Measurements from ENCODE around the gene PHC2. TPM values are rescaled to one million over a fixed set of nuclear protein-coding genes. Genes with fewer than 3 reads are reported as not detected.

The PHC2 gene
- total and polyA plus RNA-seq, 9 of the 15 experiments (the other 6 are each of a cell fraction or from before 2014, with no cell fraction given): 3.1 to 67.6 (median 34.6) TPM

GRCh38 chr1:33361532-33362235 lies 69.2 kb downstream of the PHC2 start (continued):
- TF ChIP-seq HNRNPH1 (optimal IDR thresholded peaks at IDR 0.05; ENCODE audit: low read depth, low read length) (no peak), ILK (tag; IDR thresholded peaks at IDR 0.05; ENCODE audit: borderline replicate concordance, low read depth) (no peak), TRIM24 (IDR thresholded peaks at IDR 0.05) (no peak), ZNF699 (CRISPR knock-in tag; IDR thresholded peaks at IDR 0.05; ENCODE audit: insufficient replicate concordance) (no peak), BHLHE40 (IDR thresholded peaks at IDR 0.05; ENCODE audit: low read length) (0 out of 2 replicates have a peak, but pooled peaks have one; percentile 43), ZNF57 (CRISPR knock-in tag; IDR thresholded peaks at IDR 0.05) (no peak), ZBTB40 (IDR thresholded peaks at IDR 0.05) (no peak), ZBTB40 (CRISPR knock-in tag; IDR thresholded peaks at IDR 0.05) (no peak), ZNF609 (CRISPR knock-in tag; IDR thresholded peaks at IDR 0.05; ENCODE audit: borderline replicate concordance) (no peak)
- TF ChIP-seq, protein P1, sequence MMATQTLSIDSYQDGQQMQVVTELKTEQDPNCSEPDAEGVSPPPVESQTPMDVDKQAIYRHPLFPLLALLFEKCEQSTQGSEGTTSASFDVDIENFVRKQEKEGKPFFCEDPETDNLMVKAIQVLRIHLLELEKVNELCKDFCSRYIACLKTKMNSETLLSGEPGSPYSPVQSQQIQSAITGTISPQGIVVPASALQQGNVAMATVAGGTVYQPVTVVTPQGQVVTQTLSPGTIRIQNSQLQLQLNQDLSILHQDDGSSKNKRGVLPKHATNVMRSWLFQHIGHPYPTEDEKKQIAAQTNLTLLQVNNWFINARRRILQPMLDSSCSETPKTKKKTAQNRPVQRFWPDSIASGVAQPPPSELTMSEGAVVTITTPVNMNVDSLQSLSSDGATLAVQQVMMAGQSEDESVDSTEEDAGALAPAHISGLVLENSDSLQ (IDR thresholded peaks at IDR 0.05): peak; percentile 60; the same call in 1 of the 2 replicates

All from K562 (cell line).